SK-N-SH treated with all-trans-retinoic acid at 6 μM for 48 hours (cell line): Measurements from ENCODE around the gene POU2F3.
A peak's percentile ranks its signal among the peaks of the same experiment; 100 is the strongest.
"Not testable (repeated sequence)": the region's sequence is repeated elsewhere in the genome, so short reads cannot be mapped to it uniquely, and the experiment has no call there.

Source experiments
- ATAC-seq: fragments of 200-7000 bp; cut with Tn5 transposase; 3 replicates; pipeline ENCODE4 v1.9.1; 2020; ENCODE audit warnings: mild to moderate bottlenecking, moderate library complexity
- ARNTL ChIP-seq: fragments of 450-650 bp; formaldehyde crosslinking; IDR thresholded peaks from 2 replicates; pipeline ENCODE4 v1.5.0; 2020; ENCODE audit warnings: low read depth, mild to moderate bottlenecking, moderate library complexity, borderline replicate concordance
- BACH2 ChIP-seq: fragments of 250-450 bp; sonication (Bioruptor Pico); IDR thresholded peaks from 2 replicates; pipeline ENCODE4 v1.9.0; 2021; ENCODE audit warnings: mild to moderate bottlenecking, borderline replicate concordance
- CSDC2 ChIP-seq: fragments of 250-450 bp; sonication (Bioruptor Pico); IDR thresholded peaks from 2 replicates; pipeline ENCODE4 v1.5.0; 2020; ENCODE audit warnings: mild to moderate bottlenecking, moderate library complexity
- ESRRG ChIP-seq: fragments of 250-450 bp; sonication (Bioruptor Pico); IDR thresholded peaks from 2 replicates; pipeline ENCODE4 v1.6.1; 2021; ENCODE audit warnings: mild to moderate bottlenecking
- GLIS3 ChIP-seq: fragments of 250-450 bp; sonication (Bioruptor Pico); IDR thresholded peaks from 2 replicates; pipeline ENCODE4 v1.5.0; 2020; ENCODE audit warnings: mild to moderate bottlenecking, moderate library complexity
- ISL1 ChIP-seq: fragments of 250-450 bp; sonication (Bioruptor Pico); IDR thresholded peaks from 2 replicates; pipeline ENCODE4 v2.1.2; 2022; ENCODE audit warnings: mild to moderate bottlenecking, moderate library complexity
- OSR1 ChIP-seq: fragments of 250-450 bp; sonication (Bioruptor Pico); IDR thresholded peaks from 2 replicates; pipeline ENCODE4 v1.8.0; 2022; ENCODE audit warnings: moderate library complexity, mild to moderate bottlenecking, inconsistent platforms
- PPARA ChIP-seq: fragments of 250-450 bp; sonication (Bioruptor Pico); IDR thresholded peaks from 2 replicates; pipeline ENCODE4 v1.5.0; 2020; ENCODE audit warnings: mild to moderate bottlenecking, borderline replicate concordance
- SNAI2 ChIP-seq: fragments of 250-450 bp; sonication (Bioruptor Pico); IDR thresholded peaks from 2 replicates; pipeline ENCODE4 v1.5.0; 2020; ENCODE audit warnings: mild to moderate bottlenecking, moderate library complexity
- TCF4 ChIP-seq: fragments of 250-450 bp; sonication (Bioruptor Pico); IDR thresholded peaks from 2 replicates; pipeline ENCODE4 v1.8.0; 2021; ENCODE audit warnings: mild to moderate bottlenecking, moderate library complexity, borderline replicate concordance
- TSHZ2 ChIP-seq: fragments of 250-450 bp; sonication (Bioruptor Pico); IDR thresholded peaks from 2 replicates; pipeline ENCODE4 v1.5.0; 2020; ENCODE audit warnings: mild to moderate bottlenecking, moderate library complexity
- ZC3H10 ChIP-seq: fragments of 250-450 bp; sonication (Bioruptor Pico); IDR thresholded peaks from 2 replicates; pipeline ENCODE4 v1.5.1; 2021; ENCODE audit warnings: mild to moderate bottlenecking, moderate library complexity
- ZFP3 ChIP-seq: fragments of 250-450 bp; sonication (Bioruptor Pico); IDR thresholded peaks from 2 replicates; pipeline ENCODE4 v1.5.0; 2020; ENCODE audit warnings: mild to moderate bottlenecking, moderate library complexity
- ZNF565 ChIP-seq: fragments of 450-650 bp; formaldehyde crosslinking; conservative IDR thresholded peaks from 2 replicates; pipeline ENCODE4 v1.5.0; 2020; ENCODE audit warnings: low read depth, mild to moderate bottlenecking, moderate library complexity
- ZNF70 ChIP-seq: fragments of 450-650 bp; formaldehyde crosslinking; IDR thresholded peaks from 2 replicates; pipeline ENCODE4 v1.5.0; 2020; ENCODE audit warnings: mild to moderate bottlenecking, moderate library complexity
- ZNF8 ChIP-seq: fragments of 450-650 bp; formaldehyde crosslinking; IDR thresholded peaks from 2 replicates; pipeline ENCODE4 v1.5.0; 2020; ENCODE audit warnings: mild to moderate bottlenecking, moderate library complexity
- TF ChIP-seq, protein P1 (sequence below): fragments of 250-450 bp; sonication (Bioruptor Pico); IDR thresholded peaks from 2 replicates; pipeline ENCODE4 v1.5.1; 2021; ENCODE audit warnings: mild to moderate bottlenecking, moderate library complexity
- TF ChIP-seq, protein P2 (sequence below): fragments of 250-450 bp; sonication (Bioruptor Pico); IDR thresholded peaks from 2 replicates; pipeline ENCODE4 v1.8.0; 2021; ENCODE audit warnings: low read depth, mild to moderate bottlenecking, moderate library complexity, borderline replicate concordance
- TF ChIP-seq, protein P3 (sequence below): fragments of 250-450 bp; sonication (Bioruptor Pico); IDR thresholded peaks from 2 replicates; pipeline ENCODE4 v1.5.1; 2020; ENCODE audit warnings: low read depth, mild to moderate bottlenecking, moderate library complexity

Gene POU2F3

DNA sequence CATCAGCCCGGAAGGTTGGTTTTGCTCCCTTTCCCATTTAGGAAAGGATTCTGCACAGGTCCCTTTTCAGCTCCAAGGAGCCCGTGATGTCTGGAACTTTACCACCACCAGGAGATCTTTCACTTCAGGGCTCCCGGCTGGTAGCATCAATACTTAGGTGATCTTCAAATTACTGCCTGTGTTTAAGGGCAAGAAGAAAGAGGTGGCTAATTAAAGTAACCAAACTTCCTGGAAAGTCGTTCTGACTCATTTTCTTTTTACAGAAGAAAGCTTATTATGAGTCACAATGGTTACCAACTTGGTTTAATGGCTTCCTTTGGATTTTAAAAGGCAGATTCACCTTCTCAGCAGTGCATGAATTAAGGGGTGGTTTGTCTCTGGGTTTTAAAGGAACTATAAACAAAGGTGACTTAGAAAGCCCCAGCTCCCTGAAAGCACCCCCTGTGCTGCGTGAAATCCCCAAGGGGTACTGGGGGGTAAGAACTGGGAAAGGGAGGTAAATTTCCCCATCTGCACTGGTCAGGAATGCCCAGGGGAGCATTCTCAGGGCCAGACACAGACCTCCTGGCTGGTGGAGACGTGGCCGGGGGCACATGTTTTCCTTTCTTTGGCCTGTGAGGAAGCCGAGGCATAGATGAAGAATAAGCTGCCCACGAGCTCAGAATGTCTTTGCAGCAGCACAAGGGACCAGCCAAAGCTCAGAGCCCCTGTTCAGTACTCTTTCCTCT is 8.8 kb downstream of the POU2F3 start:
- peak; percentile 44; the same call in 2 of the 3 replicates for ATAC-seq
- TF ChIP-seq, protein P1, sequence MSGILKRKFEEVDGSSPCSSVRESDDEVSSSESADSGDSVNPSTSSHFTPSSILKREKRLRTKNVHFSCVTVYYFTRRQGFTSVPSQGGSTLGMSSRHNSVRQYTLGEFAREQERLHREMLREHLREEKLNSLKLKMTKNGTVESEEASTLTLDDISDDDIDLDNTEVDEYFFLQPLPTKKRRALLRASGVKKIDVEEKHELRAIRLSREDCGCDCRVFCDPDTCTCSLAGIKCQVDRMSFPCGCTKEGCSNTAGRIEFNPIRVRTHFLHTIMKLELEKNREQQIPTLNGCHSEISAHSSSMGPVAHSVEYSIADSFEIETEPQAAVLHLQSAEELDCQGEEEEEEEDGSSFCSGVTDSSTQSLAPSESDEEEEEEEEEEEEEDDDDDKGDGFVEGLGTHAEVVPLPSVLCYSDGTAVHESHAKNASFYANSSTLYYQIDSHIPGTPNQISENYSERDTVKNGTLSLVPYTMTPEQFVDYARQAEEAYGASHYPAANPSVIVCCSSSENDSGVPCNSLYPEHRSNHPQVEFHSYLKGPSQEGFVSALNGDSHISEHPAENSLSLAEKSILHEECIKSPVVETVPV (CRISPR knock-in tag) = no peak
- TF ChIP-seq CSDC2 (CRISPR knock-in tag) (no peak), ZNF565 (CRISPR knock-in tag) (no peak), ZNF8 (no peak)

DNA sequence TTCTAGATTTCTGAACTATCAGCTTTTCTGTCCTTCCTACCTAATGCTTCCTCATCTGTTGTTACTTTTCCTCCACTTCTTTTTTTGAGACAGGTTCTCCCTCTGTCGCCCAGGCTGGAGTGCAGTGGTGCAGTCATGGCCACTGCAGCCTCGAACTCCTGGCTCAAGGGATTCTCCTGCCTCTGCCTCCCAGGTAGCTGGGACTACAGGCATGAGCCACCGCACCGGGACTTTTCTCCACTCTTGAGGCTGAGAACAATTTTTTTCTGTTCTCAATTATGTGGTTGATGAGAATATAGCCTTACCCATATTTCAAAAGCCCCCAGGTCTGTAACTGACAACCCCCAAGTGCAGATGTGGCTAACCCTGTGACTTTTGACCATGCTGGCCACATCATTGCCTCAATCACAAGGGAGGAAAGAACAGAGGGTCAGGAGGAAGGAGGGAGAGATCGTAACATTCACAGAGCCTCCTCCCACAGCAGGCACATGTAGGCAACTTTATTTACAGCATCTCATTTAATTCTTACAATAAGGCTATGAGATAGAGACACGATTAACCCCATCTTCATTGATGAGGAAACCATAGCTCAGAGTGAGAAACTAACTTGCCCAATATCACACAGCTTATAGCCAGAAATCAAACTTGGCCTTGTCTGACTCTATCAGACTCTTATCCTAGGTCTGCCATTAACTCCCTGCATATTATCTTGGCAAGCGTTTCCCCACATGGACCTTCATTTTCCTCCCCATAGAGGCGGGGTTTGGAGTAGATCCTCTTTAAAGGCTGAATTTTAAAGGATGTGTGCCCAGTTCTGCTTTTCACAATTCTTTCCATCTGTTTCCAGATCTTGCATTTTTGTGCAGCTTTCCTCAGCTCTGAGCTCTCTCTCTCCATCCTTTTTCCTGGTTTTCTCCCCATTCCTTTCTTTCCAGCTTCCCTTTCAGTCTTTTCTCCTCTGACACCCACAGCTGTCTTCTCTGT is 9.6 kb downstream of the POU2F3 start:
- ATAC-seq = no peak
- no peak for TF ChIP-seq BACH2
- no peak for TF ChIP-seq ZFP3 (CRISPR knock-in tag)
- TF ChIP-seq PPARA = no peak
- TF ChIP-seq SNAI2 (CRISPR knock-in tag) = no peak
- TF ChIP-seq GLIS3 (CRISPR knock-in tag) = no peak
- TF ChIP-seq ZC3H10 (CRISPR knock-in tag) = no peak
- TF ChIP-seq ESRRG (CRISPR knock-in tag) = no peak
- no peak for TF ChIP-seq OSR1
- no peak for TF ChIP-seq TSHZ2
- TF ChIP-seq TCF4 (CRISPR knock-in tag) = no peak
- TF ChIP-seq, protein P2, sequence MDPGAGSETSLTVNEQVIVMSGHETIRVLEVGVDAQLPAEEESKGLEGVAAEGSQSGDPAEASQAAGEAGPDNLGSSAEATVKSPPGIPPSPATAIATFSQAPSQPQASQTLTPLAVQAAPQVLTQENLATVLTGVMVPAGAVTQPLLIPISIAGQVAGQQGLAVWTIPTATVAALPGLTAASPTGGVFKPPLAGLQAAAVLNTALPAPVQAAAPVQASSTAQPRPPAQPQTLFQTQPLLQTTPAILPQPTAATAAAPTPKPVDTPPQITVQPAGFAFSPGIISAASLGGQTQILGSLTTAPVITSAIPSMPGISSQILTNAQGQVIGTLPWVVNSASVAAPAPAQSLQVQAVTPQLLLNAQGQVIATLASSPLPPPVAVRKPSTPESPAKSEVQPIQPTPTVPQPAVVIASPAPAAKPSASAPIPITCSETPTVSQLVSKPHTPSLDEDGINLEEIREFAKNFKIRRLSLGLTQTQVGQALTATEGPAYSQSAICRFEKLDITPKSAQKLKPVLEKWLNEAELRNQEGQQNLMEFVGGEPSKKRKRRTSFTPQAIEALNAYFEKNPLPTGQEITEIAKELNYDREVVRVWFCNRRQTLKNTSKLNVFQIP = no peak
- no peak for TF ChIP-seq ISL1 (CRISPR knock-in tag)
- no peak for TF ChIP-seq ZNF70 (CRISPR knock-in tag)
- no peak for TF ChIP-seq ARNTL (CRISPR knock-in tag)
- TF ChIP-seq, protein P3, sequence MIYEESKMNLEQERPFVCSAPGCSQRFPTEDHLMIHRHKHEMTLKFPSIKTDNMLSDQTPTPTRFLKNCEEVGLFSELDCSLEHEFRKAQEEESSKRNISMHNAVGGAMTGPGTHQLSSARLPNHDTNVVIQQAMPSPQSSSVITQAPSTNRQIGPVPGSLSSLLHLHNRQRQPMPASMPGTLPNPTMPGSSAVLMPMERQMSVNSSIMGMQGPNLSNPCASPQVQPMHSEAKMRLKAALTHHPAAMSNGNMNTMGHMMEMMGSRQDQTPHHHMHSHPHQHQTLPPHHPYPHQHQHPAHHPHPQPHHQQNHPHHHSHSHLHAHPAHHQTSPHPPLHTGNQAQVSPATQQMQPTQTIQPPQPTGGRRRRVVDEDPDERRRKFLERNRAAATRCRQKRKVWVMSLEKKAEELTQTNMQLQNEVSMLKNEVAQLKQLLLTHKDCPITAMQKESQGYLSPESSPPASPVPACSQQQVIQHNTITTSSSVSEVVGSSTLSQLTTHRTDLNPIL (CRISPR knock-in tag) = no peak
- TF ChIP-seq, protein P1 (CRISPR knock-in tag) = no peak

GRCh38 chr11:120253377-120253776 is 13.4 kb downstream of the POU2F3 start:
- ATAC-seq = not testable (repeated sequence)
